Measurements from ENCODE around the gene TMED10.

- TF ChIP-seq CTCF (IDR thresholded peaks at IDR 0.05) (no peak), EP300 (IDR thresholded peaks at IDR 0.05) (no peak)
Observed at GRCh38 chr14:75098212-75098611, 78.2 kb downstream of the TMED10 start.
